Fibroblast of villous mesenchyme (primary cell): Measurements from ENCODE around the gene TENT5C. TPM values are rescaled to one million over a fixed set of nuclear protein-coding genes. Genes with fewer than 3 reads are reported as not detected.

Experiments
- DNase-seq: peaks from one replicate; pipeline ENCODE4 v3.0.0-alpha.2; 2010; ENCODE audit warnings: low read depth
- H3K4me3 ChIP-seq: 2 replicates; pipeline ENCODE4 v1.5.1; 2011; ENCODE audit warnings: low read depth, mild to moderate bottlenecking, low read length
- total RNA-seq: library from RNA; depleted of rRNA; stranded (reverse); fragments of >200 nt; gene quantifications from 2 replicates; pipeline ENCODE4 v1.2.3, GENCODE V29; 2012
- TF ChIP-seq, protein P1 (sequence below): IDR thresholded peaks from 2 replicates; pipeline ENCODE4 v1.5.1; 2012; ENCODE audit warnings: low read depth, mild to moderate bottlenecking, low read length; ENCODE audit not compliant: insufficient read depth

TENT5C gene
- total RNA-seq, 1 donor: 4.3 TPM

DNA sequence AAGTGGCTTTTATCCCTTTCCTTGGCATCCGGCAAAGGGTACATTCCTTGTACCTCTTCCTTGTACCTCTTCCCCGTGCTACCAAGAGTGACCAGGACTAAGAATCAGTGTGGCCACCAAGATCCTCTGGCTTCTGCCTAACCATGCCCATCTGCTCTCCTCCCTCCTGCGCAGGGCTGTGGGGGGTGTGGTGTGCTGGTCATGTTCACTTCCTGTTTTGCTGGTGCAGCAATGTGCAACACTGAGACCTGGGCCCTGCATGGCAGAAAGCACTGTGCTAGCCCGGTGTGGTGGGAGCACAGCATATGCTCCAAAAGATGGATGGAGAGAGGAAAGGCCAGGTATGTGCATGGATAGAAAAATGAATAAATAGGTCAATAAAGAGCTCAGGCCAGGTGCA, 33.3 kb upstream of the TENT5C start:
- H3K4me3 ChIP-seq: no peak overlapping the region
- DNase-seq: no peak
- TF ChIP-seq, protein P1, sequence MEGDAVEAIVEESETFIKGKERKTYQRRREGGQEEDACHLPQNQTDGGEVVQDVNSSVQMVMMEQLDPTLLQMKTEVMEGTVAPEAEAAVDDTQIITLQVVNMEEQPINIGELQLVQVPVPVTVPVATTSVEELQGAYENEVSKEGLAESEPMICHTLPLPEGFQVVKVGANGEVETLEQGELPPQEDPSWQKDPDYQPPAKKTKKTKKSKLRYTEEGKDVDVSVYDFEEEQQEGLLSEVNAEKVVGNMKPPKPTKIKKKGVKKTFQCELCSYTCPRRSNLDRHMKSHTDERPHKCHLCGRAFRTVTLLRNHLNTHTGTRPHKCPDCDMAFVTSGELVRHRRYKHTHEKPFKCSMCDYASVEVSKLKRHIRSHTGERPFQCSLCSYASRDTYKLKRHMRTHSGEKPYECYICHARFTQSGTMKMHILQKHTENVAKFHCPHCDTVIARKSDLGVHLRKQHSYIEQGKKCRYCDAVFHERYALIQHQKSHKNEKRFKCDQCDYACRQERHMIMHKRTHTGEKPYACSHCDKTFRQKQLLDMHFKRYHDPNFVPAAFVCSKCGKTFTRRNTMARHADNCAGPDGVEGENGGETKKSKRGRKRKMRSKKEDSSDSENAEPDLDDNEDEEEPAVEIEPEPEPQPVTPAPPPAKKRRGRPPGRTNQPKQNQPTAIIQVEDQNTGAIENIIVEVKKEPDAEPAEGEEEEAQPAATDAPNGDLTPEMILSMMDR: no peak

DNA sequence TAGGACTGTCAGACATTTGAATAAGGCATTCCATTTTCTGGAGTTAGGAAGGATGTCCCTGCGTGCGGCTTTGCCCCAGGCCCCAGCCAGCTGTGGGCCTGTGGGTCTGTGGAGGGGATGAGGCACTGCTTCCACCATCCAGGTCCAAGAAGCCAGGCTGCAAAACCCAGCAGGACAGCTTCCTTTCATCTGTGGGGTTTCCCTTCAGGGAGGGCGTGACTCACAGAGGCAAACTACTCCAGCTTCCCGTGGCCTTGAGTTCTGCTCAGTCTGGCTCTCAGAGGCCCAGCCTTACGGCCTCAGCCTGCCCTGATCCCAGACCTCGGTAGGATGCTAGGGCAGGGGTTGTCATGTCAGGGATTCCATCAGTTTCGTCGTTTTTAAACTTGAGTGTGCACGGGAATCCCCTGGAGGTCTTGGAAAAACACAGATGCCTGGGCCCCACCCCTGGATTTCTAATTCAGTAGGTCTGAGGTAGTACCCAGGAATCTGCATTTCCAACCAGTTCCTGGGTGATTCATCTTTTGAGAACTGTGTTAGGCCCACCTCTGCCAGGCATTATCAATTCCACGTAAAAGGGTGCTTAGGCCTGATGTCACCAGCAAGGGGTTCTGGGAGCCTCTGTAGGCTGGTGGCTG, 32.3 kb upstream of the TENT5C start:
- TF ChIP-seq, protein P1: no peak
- H3K4me3 ChIP-seq: no peak overlapping the region
- DNase-seq: no peak

DNA sequence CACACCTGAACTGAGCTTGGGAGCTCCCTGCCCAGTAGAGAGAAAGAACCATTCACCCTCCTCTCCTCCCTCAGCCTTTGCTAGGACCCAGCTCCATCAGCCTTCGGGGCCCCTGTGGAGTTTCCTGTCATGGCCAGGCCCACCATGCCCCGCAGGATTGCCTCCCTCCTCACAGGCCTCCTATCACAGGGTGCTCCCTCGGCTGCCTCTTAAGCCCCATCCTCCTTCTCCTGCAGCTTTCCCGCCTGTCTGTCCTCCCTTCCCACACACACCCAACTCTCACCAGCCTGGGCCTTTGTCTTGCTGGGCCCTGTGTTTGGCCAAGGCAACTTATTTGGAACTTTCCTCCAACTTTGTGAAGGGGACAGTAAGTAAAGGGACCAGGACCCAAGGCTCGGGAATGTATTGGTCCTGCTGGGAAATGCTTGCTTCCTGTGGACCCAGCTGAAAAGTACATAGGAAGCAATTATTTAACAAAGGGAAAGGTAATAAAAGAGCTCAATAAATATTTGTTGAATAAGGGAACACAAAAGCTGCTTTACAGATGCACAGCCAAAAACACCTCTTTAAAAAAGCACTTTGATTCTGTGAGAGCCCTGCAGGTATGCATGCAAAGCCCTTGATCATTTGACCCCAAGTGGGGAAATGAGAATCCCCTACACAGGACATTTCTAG, 31.6 kb upstream of the TENT5C start:
- DNase-seq: no peak
- H3K4me3 ChIP-seq: no peak overlapping the region
- TF ChIP-seq, protein P1: no peak

DNA sequence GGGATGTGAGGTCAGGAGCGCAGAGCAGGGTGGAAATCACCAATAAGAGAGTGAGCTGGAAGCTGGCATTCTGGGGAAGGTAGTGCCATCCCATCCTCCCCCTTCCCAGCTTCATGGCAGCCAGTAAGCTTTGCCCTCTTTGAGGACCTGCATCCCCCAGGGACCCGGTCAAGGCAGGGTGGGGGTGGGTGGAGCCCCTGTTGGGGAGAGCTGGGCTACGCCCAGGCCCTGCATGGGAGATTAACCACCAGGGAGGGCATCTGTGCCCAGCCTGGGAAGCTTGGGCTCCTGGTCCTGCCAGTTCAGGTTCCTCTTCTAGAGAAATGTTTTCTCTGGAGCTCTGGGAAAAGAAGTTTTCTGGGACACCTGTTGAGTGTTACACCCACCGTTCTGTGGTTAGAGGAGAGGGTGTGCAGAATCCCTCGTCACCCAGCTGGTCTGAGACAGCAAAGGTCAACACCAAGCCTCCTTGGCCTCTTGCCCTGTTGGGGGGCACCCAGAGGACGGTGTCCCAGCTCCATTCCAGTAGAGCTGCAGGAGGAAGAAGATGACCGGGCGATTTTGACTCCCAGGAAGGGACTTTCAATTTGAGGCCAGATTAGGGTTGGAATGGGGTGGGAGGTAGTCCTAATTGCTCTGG, 30.1 kb upstream of the TENT5C start:
- no peak overlapping the region for H3K4me3 ChIP-seq
- no peak for DNase-seq
- TF ChIP-seq, protein P1: no peak

DNA sequence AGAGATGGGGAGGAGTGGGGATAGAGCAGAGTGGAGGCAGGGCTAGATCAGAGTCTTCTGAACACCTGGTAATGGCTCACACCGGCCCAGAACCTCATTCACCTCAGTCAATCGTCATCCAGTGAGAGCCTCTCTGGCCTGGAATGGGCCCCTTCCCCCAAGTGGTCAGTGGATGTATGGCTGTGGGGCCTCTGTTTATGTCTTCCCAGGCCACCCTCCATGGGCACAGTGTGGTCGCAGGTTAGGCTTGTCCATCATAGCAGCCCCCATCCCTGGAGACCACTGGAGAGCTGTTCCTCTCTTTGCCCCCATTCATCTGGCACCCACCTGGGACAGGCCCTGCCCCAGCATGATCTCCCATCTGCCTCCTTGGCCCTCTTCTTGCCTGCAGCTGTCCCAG, 29.6 kb upstream of the TENT5C start:
- TF ChIP-seq, protein P1: no peak
- DNase-seq: no peak

DNA sequence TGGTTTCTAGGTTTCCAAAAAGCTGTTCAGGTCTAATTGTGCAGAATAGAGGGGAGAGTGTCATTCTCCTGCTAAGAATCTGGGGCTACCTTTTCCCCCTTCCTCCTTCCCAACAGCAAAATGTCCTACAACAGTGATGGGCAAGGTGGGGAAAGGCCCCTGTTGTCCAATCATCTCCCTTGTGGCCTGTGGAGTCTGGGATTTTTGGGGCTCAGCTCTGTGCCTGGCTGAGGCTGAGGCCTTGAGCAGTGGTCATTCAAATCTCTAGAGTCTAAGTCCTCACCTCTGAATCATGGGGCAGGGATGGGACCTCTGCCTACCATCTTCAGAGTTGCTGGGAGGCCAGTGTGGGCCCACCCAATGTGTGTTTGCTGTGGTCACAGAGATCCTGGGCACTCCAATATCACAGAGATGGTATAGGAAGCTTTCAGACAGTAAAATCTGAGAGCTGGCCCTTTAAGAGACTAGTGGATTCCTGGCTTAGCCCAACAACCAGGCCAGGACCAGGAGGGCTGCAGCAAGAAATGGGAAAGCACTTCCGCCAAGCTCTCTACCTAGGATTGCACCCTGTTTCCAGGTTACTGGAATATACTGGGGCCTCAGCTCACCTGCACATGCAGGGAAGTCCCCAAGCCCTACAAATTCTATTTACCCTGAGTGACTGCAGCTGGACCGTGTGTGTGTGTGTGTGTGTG, 28.5 kb upstream of the TENT5C start:
- TF ChIP-seq, protein P1: no peak
- no peak for DNase-seq
- no peak overlapping the region for H3K4me3 ChIP-seq

More for the DNA sequence above, 29.6 kb upstream of the TENT5C start:
- no peak overlapping the region for H3K4me3 ChIP-seq
